Activated CD4-positive, alpha-beta T cell treated with anti-CD3 and anti-CD28 coated beads, Interleukin-10, Interleukin-2, amounts not matched to agents 100 ng/mL and 50 ng/mL, durations not matched to agents 16 hours and 8 hours (primary cell): ENCODE measurements around the gene MTURN.
"Not testable (repeated sequence)": the region's sequence is repeated elsewhere in the genome, so short reads cannot be mapped to it uniquely, and the experiment has no call there.

ENCODE experiments used
- DNase-seq: peaks from one replicate; pipeline ENCODE4 v3.0.0-alpha.2; 2020

Gene MTURN

GRCh38 chr7:30134611-30135300, at the start of gene MTURN:
MTURN (plus strand) TSS chr7:30134986; CDS start chr7:30135137, 151 bp downstream.
- DNase-seq, result peak; percentile 87

GRCh38 chr7:30086529-30086928, 48.3 kb upstream of the MTURN start:
- DNase-seq, result no peak

GRCh38 chr7:30087371-30087770, 47.4 kb upstream of the MTURN start:
- no peak for DNase-seq

GRCh38 chr7:30088362-30088761, 46.4 kb upstream of the MTURN start:
- DNase-seq, result no peak

GRCh38 chr7:30090111-30090510, 44.7 kb upstream of the MTURN start:
- no peak for DNase-seq

- DNase-seq, result no peak
Measured at GRCh38 chr7:30091491-30091912, 43.3 kb upstream of the MTURN start.

GRCh38 chr7:30091987-30092386, 42.8 kb upstream of the MTURN start:
- no peak for DNase-seq

- no peak for DNase-seq
Measured at GRCh38 chr7:30093420-30093952, 41.3 kb upstream of the MTURN start.

GRCh38 chr7:30098599-30098998, 36.2 kb upstream of the MTURN start:
- not testable (repeated sequence) for DNase-seq

GRCh38 chr7:30102281-30102680, 32.5 kb upstream of the MTURN start:
- no peak for DNase-seq

- DNase-seq, result no peak
Measured at GRCh38 chr7:30104157-30104556, 30.6 kb upstream of the MTURN start.

- no peak for DNase-seq
Measured at GRCh38 chr7:30112103-30112713, 22.6 kb upstream of the MTURN start.

GRCh38 chr7:30113144-30113543, 21.6 kb upstream of the MTURN start:
- DNase-seq, result no peak

GRCh38 chr7:30114536-30115238, 20.1 kb upstream of the MTURN start:
- no peak for DNase-seq

- no peak for DNase-seq
Measured at GRCh38 chr7:30115709-30116297, 19.0 kb upstream of the MTURN start.

- DNase-seq, result no peak
Measured at GRCh38 chr7:30116771-30117170, 18.0 kb upstream of the MTURN start.

- DNase-seq, result no peak
Measured at GRCh38 chr7:30117896-30118295, 16.9 kb upstream of the MTURN start.

GRCh38 chr7:30119890-30120577, 14.8 kb upstream of the MTURN start:
- no peak for DNase-seq

- no peak for DNase-seq
Measured at GRCh38 chr7:30133736-30134610, 813 bp upstream of the MTURN start.

GRCh38 chr7:30135301-30136116, 723 bp downstream of the MTURN start:
- DNase-seq, result peak; percentile 50
